SU-DHL-6 (cell line): Measurements from ENCODE around the gene BCAS3.

Experiments used
- H2AFZ ChIP-seq: fragments of 200-600 bp; sonication (generic); 2 replicates; pipeline ENCODE4 v1.6.1; 2014; ENCODE audit warnings: low read depth, mild to moderate bottlenecking, moderate library complexity, mixed read lengths, antibody characterized with exemption, low read length; ENCODE audit not compliant: severe bottlenecking
- H3F3A ChIP-seq: fragments of 200-600 bp; shearing (Covaris generic); 2 replicates; pipeline ENCODE4 v1.6.0; 2016; ENCODE audit warnings: antibody characterized with exemption, mild to moderate bottlenecking; ENCODE audit not compliant: insufficient read depth
- H3K27ac ChIP-seq: fragments of 200-600 bp; sonication (generic); 2 replicates; pipeline ENCODE4 v1.5.1; 2016; ENCODE audit warnings: low read depth, mild to moderate bottlenecking, low read length, moderate library complexity, mixed read lengths
- H3K27me3 ChIP-seq: fragments of 200-600 bp; sonication (generic), shearing (Covaris generic); 2 replicates; pipeline ENCODE4 v1.6.0; 2014; ENCODE audit warnings: mild to moderate bottlenecking, low read length
- H3K36me3 ChIP-seq: fragments of 200-600 bp; sonication (generic); 2 replicates; pipeline ENCODE4 v1.6.1; 2014; ENCODE audit warnings: mild to moderate bottlenecking, low read length, mixed read lengths
- H3K4me2 ChIP-seq: fragments of 300-600, 200-600 bp; shearing (Covaris generic), sonication (generic); 2 replicates; pipeline ENCODE4 v1.6.0; 2014; ENCODE audit warnings: low read length, low read depth, mild to moderate bottlenecking; ENCODE audit not compliant: poor library complexity, severe bottlenecking
- H3K4me3 ChIP-seq: fragments of 200-600 bp; sonication (generic); 2 replicates; pipeline ENCODE4 v1.5.1; 2014; ENCODE audit warnings: antibody characterized with exemption, low read length, mild to moderate bottlenecking, mixed read lengths; ENCODE audit not compliant: insufficient read depth, poor library complexity, severe bottlenecking
- H3K79me2 ChIP-seq: fragments of 200-600 bp; sonication (generic); 2 replicates; pipeline ENCODE4 v1.6.1; 2014; ENCODE audit warnings: mild to moderate bottlenecking, low read length, moderate library complexity; ENCODE audit not compliant: insufficient read depth
- H3K9ac ChIP-seq: fragments of 200-600 bp; sonication (generic); 2 replicates; pipeline ENCODE4 v1.7.0; 2014; ENCODE audit warnings: mild to moderate bottlenecking, low read length
- H3K9me2 ChIP-seq: fragments of 200-600 bp; sonication (generic); replicated peaks from 2 replicates; pipeline ENCODE4 v1.6.1; 2014; ENCODE audit warnings: low read length; ENCODE audit not compliant: insufficient read depth
- H3K9me3 ChIP-seq: fragments of 200-600 bp; sonication (generic); 2 replicates; pipeline ENCODE4 v1.6.1; 2014; ENCODE audit warnings: low read length, mixed read lengths; ENCODE audit not compliant: insufficient read depth
- H4K20me1 ChIP-seq: fragments of 200-600 bp; sonication (generic); 2 replicates; pipeline ENCODE4 v1.6.1; 2014; ENCODE audit warnings: low read depth, mild to moderate bottlenecking, antibody characterized with exemption, low read length, moderate library complexity, mixed read lengths
- EZH2phosphoT487 ChIP-seq: fragments of 200-600 bp; sonication (generic), shearing (Covaris generic); conservative IDR thresholded peaks from 2 replicates; pipeline ENCODE4 v1.6.1; 2018; ENCODE audit warnings: mild to moderate bottlenecking, antibody characterized with exemption, low read length, moderate library complexity, mixed read lengths
- TF ChIP-seq, protein P1 (sequence below): fragments of 200-600 bp; sonication (generic); IDR thresholded peaks from one replicate; pipeline ENCODE4 v1.5.1; 2017; ENCODE audit warnings: antibody characterized with exemption, mild to moderate bottlenecking, low read length, moderate library complexity; ENCODE audit not compliant: insufficient read depth, poor library complexity, severe bottlenecking

Gene BCAS3

DNA sequence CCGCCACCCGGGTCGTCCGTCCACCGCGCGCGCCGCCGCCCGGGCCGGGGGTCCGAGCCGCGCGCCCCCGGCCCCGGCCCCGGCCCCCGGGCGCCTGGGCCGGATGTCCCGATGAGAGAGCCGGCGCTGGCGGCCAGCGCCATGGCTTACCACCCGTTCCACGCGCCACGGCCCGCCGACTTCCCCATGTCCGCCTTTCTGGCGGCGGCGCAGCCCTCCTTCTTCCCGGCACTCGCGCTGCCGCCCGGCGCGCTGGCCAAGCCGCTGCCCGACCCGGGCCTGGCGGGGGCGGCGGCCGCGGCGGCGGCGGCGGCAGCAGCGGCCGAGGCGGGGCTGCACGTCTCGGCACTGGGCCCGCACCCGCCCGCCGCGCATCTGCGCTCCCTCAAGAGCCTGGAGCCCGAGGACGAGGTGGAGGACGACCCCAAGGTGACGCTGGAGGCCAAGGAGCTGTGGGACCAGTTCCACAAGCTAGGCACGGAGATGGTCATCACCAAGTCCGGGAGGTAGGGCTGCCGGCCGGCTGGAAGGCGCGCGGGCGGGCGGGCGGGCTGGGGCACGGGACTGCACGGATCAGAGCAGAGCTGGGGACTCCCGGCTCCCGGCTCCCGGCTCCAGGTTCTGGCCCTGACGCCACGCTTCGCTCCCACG lies 722.5 kb downstream of the BCAS3 start:
- TF ChIP-seq, protein P1, sequence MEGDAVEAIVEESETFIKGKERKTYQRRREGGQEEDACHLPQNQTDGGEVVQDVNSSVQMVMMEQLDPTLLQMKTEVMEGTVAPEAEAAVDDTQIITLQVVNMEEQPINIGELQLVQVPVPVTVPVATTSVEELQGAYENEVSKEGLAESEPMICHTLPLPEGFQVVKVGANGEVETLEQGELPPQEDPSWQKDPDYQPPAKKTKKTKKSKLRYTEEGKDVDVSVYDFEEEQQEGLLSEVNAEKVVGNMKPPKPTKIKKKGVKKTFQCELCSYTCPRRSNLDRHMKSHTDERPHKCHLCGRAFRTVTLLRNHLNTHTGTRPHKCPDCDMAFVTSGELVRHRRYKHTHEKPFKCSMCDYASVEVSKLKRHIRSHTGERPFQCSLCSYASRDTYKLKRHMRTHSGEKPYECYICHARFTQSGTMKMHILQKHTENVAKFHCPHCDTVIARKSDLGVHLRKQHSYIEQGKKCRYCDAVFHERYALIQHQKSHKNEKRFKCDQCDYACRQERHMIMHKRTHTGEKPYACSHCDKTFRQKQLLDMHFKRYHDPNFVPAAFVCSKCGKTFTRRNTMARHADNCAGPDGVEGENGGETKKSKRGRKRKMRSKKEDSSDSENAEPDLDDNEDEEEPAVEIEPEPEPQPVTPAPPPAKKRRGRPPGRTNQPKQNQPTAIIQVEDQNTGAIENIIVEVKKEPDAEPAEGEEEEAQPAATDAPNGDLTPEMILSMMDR: no peak
- TF ChIP-seq EZH2phosphoT487: no peak
- H3K9me3 ChIP-seq: no peaks in the 10 kb centered on the region
- no peaks in the 10 kb centered on the region for H3K9me2 ChIP-seq
- H3K27ac ChIP-seq: no peak overlapping the region
- no peaks in the 10 kb centered on the region for H3K36me3 ChIP-seq
- H3K4me2 ChIP-seq: no peak overlapping the region
- H2AFZ ChIP-seq: no peak overlapping the region
- H3K4me3 ChIP-seq: no peak overlapping the region
- H3K9ac ChIP-seq: no peak overlapping the region
- H4K20me1 ChIP-seq: no peaks in the 10 kb centered on the region
- H3K79me2 ChIP-seq: no peaks in the 10 kb centered on the region
- H3F3A ChIP-seq: no peaks in the 10 kb centered on the region
- no peaks in the 10 kb centered on the region for H3K27me3 ChIP-seq

DNA sequence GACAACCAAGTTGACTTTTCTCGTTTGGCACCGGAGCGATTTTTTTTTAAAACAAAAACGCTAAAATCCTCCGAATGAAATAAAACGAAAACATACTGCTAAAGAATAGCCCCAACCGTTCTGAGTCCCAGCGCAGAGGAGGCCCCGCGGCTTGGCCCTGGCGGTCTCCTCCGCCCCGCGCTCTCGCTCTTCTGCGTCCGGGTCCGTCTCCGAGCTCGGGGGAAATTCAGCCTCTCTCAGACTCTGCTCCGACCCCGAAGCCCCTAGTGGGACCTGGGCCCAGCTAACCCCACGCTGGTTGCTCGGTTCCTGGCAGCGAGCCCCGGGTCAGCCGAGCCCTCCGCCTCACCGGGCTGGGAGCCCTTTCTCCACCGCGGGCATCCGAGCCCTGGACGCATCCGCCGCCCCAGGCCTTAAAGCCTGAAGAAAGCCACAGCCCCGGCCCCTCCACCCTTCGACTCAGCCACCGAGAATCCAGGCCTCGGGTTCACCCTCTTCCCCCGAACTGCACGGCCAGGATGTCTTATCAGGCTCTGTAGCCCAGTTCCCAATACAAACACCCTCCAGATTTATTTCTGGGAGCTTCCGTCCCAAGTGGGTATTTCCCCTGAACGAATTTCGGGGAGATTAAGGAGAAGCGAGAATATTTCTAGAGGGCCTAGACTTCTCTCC lies 723.2 kb downstream of the BCAS3 start:
- Histone ChIP-seq H3K27me3 (no peaks in the 10 kb centered on the region), H3K27ac (no peak overlapping the region), H4K20me1 (no peaks in the 10 kb centered on the region), H3K9me2 (no peaks in the 10 kb centered on the region), H3K9me3 (no peaks in the 10 kb centered on the region), H2AFZ (no peak overlapping the region), H3F3A (no peaks in the 10 kb centered on the region), H3K36me3 (no peaks in the 10 kb centered on the region), H3K4me3 (no peak overlapping the region), H3K9ac (no peak overlapping the region), H3K79me2 (no peaks in the 10 kb centered on the region), H3K4me2 (no peak overlapping the region)
- TF ChIP-seq EZH2phosphoT487: no peak

DNA sequence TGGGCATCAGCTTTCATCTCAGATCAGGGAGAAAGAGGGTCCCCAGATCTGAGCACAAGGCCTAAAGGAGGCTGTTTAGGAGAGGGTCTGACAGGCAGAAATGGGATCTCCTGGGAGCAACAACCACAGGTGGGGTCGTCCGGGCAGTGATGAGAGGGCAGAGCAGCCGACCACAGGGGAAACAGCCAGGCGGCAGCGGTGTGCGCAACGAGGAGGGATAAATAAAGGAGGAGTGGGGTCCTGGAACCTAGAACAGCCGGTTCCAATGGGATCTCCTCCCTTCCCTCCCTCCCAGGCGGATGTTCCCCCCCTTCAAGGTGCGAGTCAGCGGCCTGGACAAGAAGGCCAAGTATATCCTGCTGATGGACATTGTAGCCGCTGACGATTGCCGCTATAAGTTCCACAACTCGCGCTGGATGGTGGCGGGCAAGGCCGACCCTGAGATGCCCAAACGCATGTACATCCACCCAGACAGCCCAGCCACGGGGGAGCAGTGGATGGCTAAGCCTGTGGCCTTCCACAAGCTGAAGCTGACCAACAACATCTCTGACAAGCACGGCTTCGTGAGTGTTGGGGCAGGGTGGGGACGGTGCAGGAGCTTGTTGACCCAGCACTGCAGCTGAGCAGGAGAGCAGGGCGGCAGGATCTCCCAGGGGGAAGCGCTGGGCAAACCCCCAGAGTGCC lies 723.9 kb downstream of the BCAS3 start:
- Histone ChIP-seq H2AFZ (no peak overlapping the region), H3K9me2 (no peaks in the 10 kb centered on the region), H3K4me2 (no peak overlapping the region), H4K20me1 (no peaks in the 10 kb centered on the region), H3K4me3 (no peak overlapping the region), H3K27me3 (no peaks in the 10 kb centered on the region), H3F3A (no peaks in the 10 kb centered on the region), H3K27ac (no peak overlapping the region), H3K36me3 (no peaks in the 10 kb centered on the region), H3K9me3 (no peaks in the 10 kb centered on the region), H3K79me2 (no peaks in the 10 kb centered on the region), H3K9ac (no peak overlapping the region)
- TF ChIP-seq, protein P1: no peak
- no peak for TF ChIP-seq EZH2phosphoT487
